HG03432 (cell line): Measurements from ENCODE around the gene SNN.

Experiments used
- ATAC-seq: cut with Tn5 transposase; IDR thresholded peaks from one replicate; pipeline ENCODE4 v1.9.1; 2021; ENCODE audit warnings: mild to moderate bottlenecking, moderate library complexity; ENCODE audit not compliant: unreplicated experiment

SNN gene

DNA sequence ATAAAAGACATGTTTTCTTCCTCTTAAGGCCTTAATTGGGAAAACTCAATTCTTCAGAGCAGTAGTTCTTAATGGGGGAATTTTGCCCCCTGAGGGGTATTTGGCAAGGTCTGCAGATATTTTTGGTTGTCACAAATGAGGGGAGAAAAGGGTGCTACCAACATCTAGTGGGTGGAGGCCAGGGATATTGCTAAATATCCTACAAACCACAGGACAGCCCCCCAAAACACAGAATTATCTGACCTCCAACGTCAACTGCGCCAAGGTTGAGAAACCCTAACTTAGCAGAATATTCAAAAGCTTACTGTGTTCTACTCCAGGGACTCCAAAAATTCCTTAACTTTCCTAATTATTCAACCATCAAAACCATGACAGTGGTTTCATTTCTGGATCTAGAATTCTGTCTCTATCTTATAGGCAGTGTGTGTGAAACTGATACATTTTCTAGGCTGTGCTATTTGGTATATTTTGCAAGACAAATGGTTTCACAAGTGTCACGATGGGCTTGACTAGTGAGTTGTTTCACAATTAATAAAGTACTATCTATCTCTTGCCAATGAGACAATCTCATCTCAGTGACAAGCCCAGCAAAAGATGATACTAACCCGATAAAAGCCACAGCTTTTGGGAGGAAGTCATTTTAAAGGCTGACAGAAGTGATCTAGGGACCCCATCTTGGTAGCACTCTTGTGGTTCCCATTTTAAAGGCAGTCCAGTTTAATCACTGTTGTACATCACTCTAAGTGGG is 59.7 kb downstream of the SNN start:
- no peak for ATAC-seq
